Mucosa of descending colon (tissue), 3 donors: ENCODE measurements around the gene BGN. TPM values are rescaled to one million over a fixed set of nuclear protein-coding genes. Genes with fewer than 3 reads are reported as not detected.

Experiments used
- ATAC-seq: fragments of 200-7000 bp; cut with Tn5 transposase; one replicate; pipeline ENCODE4 v1.9.1; 2020; ENCODE audit warnings: mild to moderate bottlenecking, moderate library complexity
- DNase-seq, 3 donors: peaks; one replicate each; pipeline ENCODE4 v3.0.0-alpha.2; 2020
- H3K36me3 ChIP-seq: fragments of 200-600 bp; one replicate; pipeline ENCODE4 v1.8.0; 2021; ENCODE audit warnings: low read depth, mild to moderate bottlenecking
- H3K4me1 ChIP-seq: fragments of 200-600 bp; one replicate; pipeline ENCODE4 v1.8.0; 2021; ENCODE audit warnings: low read depth, mild to moderate bottlenecking
- H3K4me3 ChIP-seq: fragments of 200-600 bp; one replicate; pipeline ENCODE4 v1.8.0; 2021; ENCODE audit warnings: mild to moderate bottlenecking
- H3K9me3 ChIP-seq: fragments of 200-600 bp; one replicate; pipeline ENCODE4 v1.8.0; 2021; ENCODE audit warnings: mild to moderate bottlenecking
- CTCF ChIP-seq: fragments of 200-600 bp; IDR thresholded peaks from one replicate; pipeline ENCODE4 v1.8.0; 2022; ENCODE audit warnings: antibody characterized with exemption, mild to moderate bottlenecking
- intact Hi-C, 2 donors: fragments of 100-400 bp; cut with DNase I in 1 of 2; cut with micrococcal nuclease in 1 of 2; formaldehyde crosslinking; loops; one replicate each; pipeline versions ENCODE4 v1.11.0 to v1.11.1; 2022; cut with DNase I, micrococcal nuclease
- total RNA-seq, 3 donors: library from RNA; stranded (reverse); fragmentation: NEBNext Ultra II Directional in 2 of 3; extraction: Animal tissue kit (Norgen Biotek cat#: 25700) in 2 of 3; gene quantifications; one replicate each; pipeline versions ENCODE4 v1.2.1 to v1.2.4, GENCODE V29; 2021 to 2023
- donor health status: DM: no; HTN: no; CAD: no; lungs with moderate emphysema.
- donor health status: DM: no; HTN: no; CAD: no.
- donor health status: DM: no; HTN: yes; CAD: no.

Gene BGN
- total RNA-seq, 3 donors from 2014 or later: 3.5 to 21.8 (median 10.1) TPM

DNA sequence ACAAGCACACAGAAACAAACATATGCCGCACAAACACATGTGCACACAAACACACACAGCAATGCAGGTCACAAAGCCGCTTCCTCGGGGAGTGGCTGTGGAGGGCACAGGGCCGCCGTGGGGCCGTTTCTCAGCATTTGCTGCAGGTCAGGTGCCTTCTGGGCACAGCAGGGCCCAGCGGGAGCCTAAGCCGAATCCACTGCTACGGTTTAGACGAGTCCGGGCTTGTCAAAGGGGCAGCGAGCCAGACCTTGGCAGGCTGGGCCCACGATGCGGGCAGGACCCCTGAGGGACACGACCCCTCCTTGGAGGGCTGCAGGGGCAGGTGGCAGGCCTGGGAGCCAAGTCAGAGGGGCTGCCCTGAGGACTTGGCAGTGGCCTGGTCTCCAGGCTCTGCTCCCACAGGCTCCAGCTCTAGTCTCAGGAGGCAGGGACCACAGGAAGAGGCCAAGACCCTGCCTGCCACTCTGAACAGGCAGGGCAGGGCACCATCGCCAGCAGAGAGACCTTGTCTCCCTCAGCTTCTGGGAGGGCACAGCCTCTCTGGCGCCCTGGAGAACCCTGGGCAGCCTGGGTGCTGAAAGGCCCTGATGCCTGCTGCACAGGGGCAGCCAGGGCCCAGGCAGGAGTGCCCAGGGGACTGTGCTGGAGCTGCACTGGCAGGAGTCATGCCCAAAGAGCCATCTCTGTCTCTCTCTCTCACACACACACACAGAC lies 17.2 kb downstream of the BGN start:
- DNase-seq (no peak), ATAC-seq (no peak)
- intact Hi-C loops: no loop called here
- H3K4me1 ChIP-seq: no peaks in the 10 kb centered on the region
- no peaks in the 10 kb centered on the region for H3K9me3 ChIP-seq
- H3K4me3 ChIP-seq: no peak overlapping the region
- no peaks in the 10 kb centered on the region for H3K36me3 ChIP-seq
- no peak for TF ChIP-seq CTCF

DNA sequence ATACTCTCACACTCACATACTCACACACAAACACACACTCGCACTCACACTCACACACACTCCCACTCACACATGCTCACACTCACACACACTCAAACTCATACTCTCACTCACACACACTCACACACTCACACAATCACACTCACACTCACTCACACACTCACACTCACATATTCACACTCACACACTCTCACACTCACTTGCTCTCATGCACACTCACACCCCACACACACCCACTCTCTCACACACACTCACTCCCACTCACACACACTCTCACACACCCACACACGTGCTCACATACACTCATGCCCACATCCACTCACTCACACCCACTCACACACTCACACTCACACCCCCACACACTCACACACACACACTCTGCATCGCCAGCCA lies 17.7 kb downstream of the BGN start:
- H3K4me3 ChIP-seq: no peak overlapping the region
- no peaks in the 10 kb centered on the region for H3K4me1 ChIP-seq
- no peaks in the 10 kb centered on the region for H3K36me3 ChIP-seq
- no peak for ATAC-seq
- DNase-seq: no peak
- no peaks in the 10 kb centered on the region for H3K9me3 ChIP-seq
- TF ChIP-seq CTCF: no peak
- intact Hi-C loops: no loop called here

DNA sequence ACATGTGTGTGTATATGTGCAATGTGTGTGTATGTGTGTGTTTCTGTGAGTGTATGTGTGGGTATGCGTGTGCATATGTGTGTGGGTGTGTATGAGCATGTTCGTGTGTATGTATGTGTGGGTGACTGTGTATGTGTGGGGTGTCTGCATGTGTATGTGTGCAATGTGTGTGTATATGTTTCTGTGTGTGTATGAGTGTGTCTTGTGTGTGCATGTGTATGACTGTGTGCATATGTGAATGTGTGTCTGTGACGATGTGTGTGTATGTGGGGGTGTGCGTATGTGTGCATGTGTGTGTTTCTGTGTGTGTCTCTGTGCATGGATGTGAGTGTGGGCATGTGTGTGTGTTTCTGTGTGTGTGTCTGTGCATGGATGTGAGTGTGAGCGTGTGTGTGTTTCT lies 18.5 kb downstream of the BGN start:
- no peak for TF ChIP-seq CTCF
- Histone ChIP-seq H3K4me1 (no peaks in the 10 kb centered on the region), H3K4me3 (no peak overlapping the region), H3K36me3 (no peaks in the 10 kb centered on the region), H3K9me3 (no peaks in the 10 kb centered on the region)
- DNase-seq (no peak), ATAC-seq (no peak)
- intact Hi-C loops: no loop called here

DNA sequence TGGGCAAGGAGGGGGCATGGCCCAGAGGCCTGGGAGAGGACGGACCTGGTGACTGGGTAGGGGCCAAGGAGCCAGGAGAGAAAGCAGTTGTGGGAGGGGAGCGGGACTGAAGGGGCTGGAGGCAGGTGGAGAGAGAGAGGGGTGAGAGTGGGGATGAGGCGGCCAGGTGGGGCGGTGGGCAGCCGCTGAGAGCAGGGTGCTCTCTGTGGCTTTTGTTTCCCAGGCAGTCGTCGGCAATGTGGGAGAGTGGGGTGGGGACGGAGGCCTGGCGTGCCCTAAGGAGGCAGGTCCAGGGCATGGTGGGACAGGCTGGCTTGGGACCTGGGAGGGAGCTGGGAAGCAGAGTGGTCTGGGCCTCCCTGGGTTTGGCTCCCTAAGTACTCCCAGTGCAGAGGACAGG lies 19.5 kb downstream of the BGN start:
- no peak for ATAC-seq
- no peak for TF ChIP-seq CTCF

DNA sequence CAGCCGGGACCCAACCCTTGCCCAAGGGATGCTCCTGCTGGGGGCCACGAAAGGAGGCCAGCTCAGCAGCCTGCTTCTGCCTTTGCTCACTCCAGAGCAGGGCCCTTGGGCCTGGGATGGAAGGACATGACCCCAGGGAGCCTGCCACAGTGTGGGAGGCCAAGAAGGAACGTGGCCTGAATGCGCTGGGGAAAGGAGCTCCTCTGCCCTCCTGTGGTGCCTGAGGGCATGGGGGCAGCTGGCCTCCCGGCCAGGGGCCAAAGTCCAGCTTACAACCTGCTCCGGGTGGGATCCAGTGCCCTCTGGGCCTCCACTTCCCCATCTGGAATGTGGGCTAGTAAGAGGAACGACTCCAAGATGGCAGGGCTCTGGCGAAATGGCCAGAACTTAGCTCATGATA lies 20.7 kb downstream of the BGN start:
- no peak for ATAC-seq
- DNase-seq: no peak
- H3K4me3 ChIP-seq: no peak overlapping the region
- intact Hi-C loops: no loop called here
- H3K9me3 ChIP-seq: no peaks in the 10 kb centered on the region
- H3K36me3 ChIP-seq: no peaks in the 10 kb centered on the region
- TF ChIP-seq CTCF: no peak
- no peaks in the 10 kb centered on the region for H3K4me1 ChIP-seq

More for the DNA sequence above, 19.5 kb downstream of the BGN start:
- DNase-seq: no peak
- Histone ChIP-seq H3K4me1 (no peaks in the 10 kb centered on the region), H3K36me3 (no peaks in the 10 kb centered on the region), H3K9me3 (no peaks in the 10 kb centered on the region), H3K4me3 (no peak overlapping the region)
- intact Hi-C loops: no loop called here

DNA sequence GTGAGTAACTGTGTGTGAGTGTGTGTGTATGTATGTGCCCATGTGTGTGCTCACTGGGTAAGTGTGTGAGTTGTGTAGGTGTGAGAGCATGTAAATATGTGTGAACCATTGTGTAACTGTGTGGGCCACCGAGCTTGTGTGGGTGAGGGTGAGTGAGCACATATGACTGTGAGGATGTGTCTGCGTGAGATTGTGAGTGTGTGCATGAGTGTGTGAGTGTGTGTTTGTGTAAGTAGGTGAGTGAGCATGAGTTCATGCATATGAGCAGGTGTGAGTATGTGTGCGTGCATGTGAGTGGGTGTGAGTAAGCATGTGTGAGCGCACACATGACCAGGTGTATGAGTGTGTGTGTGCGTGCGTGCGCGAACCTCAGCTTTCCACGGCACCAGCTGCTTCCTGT lies 21.3 kb downstream of the BGN start:
- Histone ChIP-seq H3K4me1 (no peaks in the 10 kb centered on the region), H3K4me3 (no peak overlapping the region), H3K36me3 (no peaks in the 10 kb centered on the region), H3K9me3 (no peaks in the 10 kb centered on the region)
- ATAC-seq (no peak), DNase-seq (no peak)
- TF ChIP-seq CTCF: no peak
- intact Hi-C loops: no loop called here
